ENCODE data around the gene RNF150. TPM values are rescaled to one million over a fixed set of nuclear protein-coding genes. Genes with fewer than 3 reads are reported as not detected.

The RNF150 gene
- total RNA-seq, 4 donors from 2014 or later = 0.65 to 4.8 (median 1.7) TPM

DNA sequence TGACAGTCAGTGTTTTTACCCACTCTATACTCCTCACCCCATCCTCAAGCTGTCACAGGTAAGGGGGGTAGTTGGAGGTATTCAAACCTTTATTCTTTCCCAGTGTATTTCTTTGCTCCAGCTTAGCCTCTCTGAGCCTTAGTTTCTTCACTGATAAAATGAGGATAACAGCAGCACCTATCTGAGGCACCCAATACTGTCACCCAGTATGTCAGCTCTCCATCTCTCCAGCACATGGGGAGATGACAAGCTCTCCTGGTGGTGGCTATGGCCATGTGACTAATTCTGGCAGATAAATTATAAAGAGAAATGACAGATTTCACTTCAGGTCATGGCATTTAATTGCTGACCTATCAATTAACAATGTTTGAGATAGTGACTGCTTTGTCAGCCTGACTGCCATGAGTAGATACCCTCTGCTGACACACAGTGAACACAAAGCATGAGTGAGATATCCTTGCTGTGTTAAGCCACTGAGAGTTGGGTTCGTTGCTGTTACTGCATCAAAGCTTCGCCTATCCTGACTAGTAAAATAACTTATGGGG lies 200.7 kb downstream of the RNF150 start:
- DNase-seq (ENCODE audit: low spot score in 2 of 2) = no peak
- TF ChIP-seq POLR2A (IDR thresholded peaks at IDR 0.05) (no peak), CTCF (IDR thresholded peaks at IDR 0.05) (no peak)
- intact Hi-C loops (cut with DNase I; ENCODE audit: low total_unique reads) = no loop called here
- WGBS, 2 donors = 94 to 95% methylated on average over 2 of the region's 2 CpGs
- H3K4me3 ChIP-seq (ENCODE audit: low read depth, poor library complexity, severe bottlenecking) = no peak overlapping the region

GRCh38 chr4:140931911-140932310 lies 201.4 kb downstream of the RNF150 start:
- TF ChIP-seq POLR2A (IDR thresholded peaks at IDR 0.05) (no peak), CTCF (IDR thresholded peaks at IDR 0.05) (no peak)
- no peak overlapping the region for H3K4me3 ChIP-seq (ENCODE audit: low read depth, poor library complexity, severe bottlenecking)
- intact Hi-C loops (cut with DNase I; ENCODE audit: low total_unique reads) = no loop called here
- DNase-seq (ENCODE audit: low spot score in 2 of 2) = no peak
- 54 to 69% methylated on average over 2 of the region's 2 CpGs for WGBS, 2 donors

- TF ChIP-seq CTCF (IDR thresholded peaks at IDR 0.05) = no peak
- TF ChIP-seq POLR2A (IDR thresholded peaks at IDR 0.05) = no peak
- WGBS, 2 donors = 83 to 89% methylated on average over 7 of the region's 7 CpGs
- H3K4me3 ChIP-seq (ENCODE audit: low read depth, poor library complexity, severe bottlenecking) = no peak overlapping the region
- intact Hi-C loops (cut with DNase I; ENCODE audit: low total_unique reads) = no loop called here
- DNase-seq (ENCODE audit: low spot score in 2 of 2) = no peak
Measured at GRCh38 chr4:140930557-140930956, 202.7 kb downstream of the RNF150 start.

DNA sequence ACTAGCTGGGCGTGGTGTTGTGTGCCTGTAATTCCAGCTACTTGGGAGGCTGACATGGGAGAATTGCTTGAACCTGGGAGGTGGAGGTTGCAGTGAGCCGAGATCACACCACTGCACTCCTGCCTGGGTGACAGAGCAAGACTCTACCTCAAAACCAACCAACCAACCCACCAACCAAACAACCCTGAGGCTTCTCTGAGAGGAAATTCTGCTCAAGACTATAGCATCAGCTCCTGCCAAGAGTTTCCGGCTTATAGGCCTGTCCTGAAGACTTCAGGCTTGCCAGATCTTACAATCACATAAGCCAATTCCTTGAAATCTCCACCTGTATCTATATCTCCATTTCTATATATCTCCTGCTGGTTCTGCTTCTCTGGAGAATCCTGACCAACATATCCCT lies 203.3 kb downstream of the RNF150 start:
- DNase-seq (ENCODE audit: low spot score in 2 of 2) = no peak
- 85 to 94% methylated on average over 3 of the region's 3 CpGs for WGBS, 2 donors
- intact Hi-C loops (cut with DNase I; ENCODE audit: low total_unique reads) = no loop called here
- TF ChIP-seq CTCF (IDR thresholded peaks at IDR 0.05) (no peak), POLR2A (IDR thresholded peaks at IDR 0.05) (no peak)
- H3K4me3 ChIP-seq (ENCODE audit: low read depth, poor library complexity, severe bottlenecking) = no peak overlapping the region

- DNase-seq (ENCODE audit: low spot score in 2 of 2) = no peak
- intact Hi-C loops (cut with DNase I; ENCODE audit: low total_unique reads) = no loop called here
- H3K4me3 ChIP-seq (ENCODE audit: low read depth, poor library complexity, severe bottlenecking) = no peak overlapping the region
- TF ChIP-seq POLR2A (IDR thresholded peaks at IDR 0.05) (no peak), CTCF (IDR thresholded peaks at IDR 0.05) (no peak)
- WGBS, 2 donors = 41 to 46% methylated on average over 3 of the region's 3 CpGs
Measured at GRCh38 chr4:140928880-140929279, 204.4 kb downstream of the RNF150 start.

DNA sequence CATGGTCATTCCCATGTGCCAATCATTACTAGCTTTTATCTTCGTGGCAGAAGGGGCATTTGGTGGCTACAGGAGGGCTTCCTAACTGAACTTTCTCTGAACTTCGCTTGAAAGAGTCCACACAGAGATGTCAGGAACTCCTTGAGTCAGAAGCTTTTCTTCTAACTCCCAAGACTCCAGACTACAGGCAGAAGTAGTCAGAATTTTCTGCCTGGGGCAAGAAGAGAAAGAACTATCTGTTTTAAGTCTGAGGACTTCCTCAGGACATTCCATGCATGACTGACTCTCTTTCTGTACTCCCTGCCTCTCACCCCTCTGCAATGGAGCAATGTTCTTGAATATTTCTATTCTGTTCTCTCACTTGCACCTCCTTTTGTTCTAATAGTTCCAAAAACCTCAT lies 206.6 kb downstream of the RNF150 start:
- WGBS, 2 donors = 67 to 78% methylated on average over 2 of the region's 2 CpGs
- TF ChIP-seq CTCF (IDR thresholded peaks at IDR 0.05) (no peak), POLR2A (IDR thresholded peaks at IDR 0.05) (no peak)
- no peak for DNase-seq (ENCODE audit: low spot score in 2 of 2)
- no peak overlapping the region for H3K4me3 ChIP-seq (ENCODE audit: low read depth, poor library complexity, severe bottlenecking)
- intact Hi-C loops (cut with DNase I; ENCODE audit: low total_unique reads) = no loop called here
